Ovary (tissue), 9 donors: ENCODE results near the gene SP140. TPM values are rescaled to one million over a fixed set of nuclear protein-coding genes. Genes with fewer than 3 reads are reported as not detected.
"Not testable (repeated sequence)": the region's sequence is repeated elsewhere in the genome, so short reads cannot be mapped to it uniquely, and the experiment has no call there.

Experiments used
- DNase-seq, 5 donors: peaks; one replicate each; pipeline ENCODE4 v3.0.0-alpha.2; 2019 to 2020
- H3K27ac ChIP-seq, 2 donors: fragments of 200-600 bp; one replicate each; pipeline versions ENCODE4 v1.5.1 to v1.8.0; 2019 to 2022
- H3K27me3 ChIP-seq: fragments of 200-600 bp; one replicate; pipeline ENCODE4 v1.8.0; 2022
- H3K36me3 ChIP-seq: fragments of 200-600 bp; sonication (generic); one replicate; pipeline ENCODE4 v1.5.1; 2019
- H3K4me1 ChIP-seq: one replicate; pipeline ENCODE4 v1.8.1; 2013; ENCODE audit warnings: mild to moderate bottlenecking, moderate library complexity; ENCODE audit not compliant: insufficient read depth
- H3K4me3 ChIP-seq: fragments of 200-600 bp; sonication (generic); one replicate; pipeline ENCODE4 v1.5.1; 2017
- H3K9me3 ChIP-seq, 2 donors: fragments of 200-600 bp in 1 of 2; sonication (generic) in 1 of 2; one replicate each; pipeline versions ENCODE4 v1.5.1 to v1.8.1; 2013 to 2019; ENCODE audit warnings: mild to moderate bottlenecking in 1 of 2, moderate library complexity in 1 of 2
- CTCF ChIP-seq, 3 donors: fragments of 450-650 bp in 2 of 3; fragments of 200-600 bp in 1 of 3; IDR thresholded peaks; one replicate each; pipeline versions ENCODE4 v1.5.1 to v1.8.0; 2016 to 2022; ENCODE audit warnings: antibody characterized with exemption in 3 of 3, mild to moderate bottlenecking in 1 of 3
- EP300 ChIP-seq: sonication (generic); formaldehyde crosslinking; IDR thresholded peaks from one replicate; pipeline ENCODE4 v1.6.1; 2017; ENCODE audit warnings: antibody characterized with exemption
- POLR2A ChIP-seq: fragments of 450-650 bp; IDR thresholded peaks from one replicate; pipeline ENCODE4 v1.6.1; 2017; ENCODE audit warnings: antibody characterized with exemption, mild to moderate bottlenecking, moderate library complexity
- WGBS, 3 donors: extraction: QIAGEN DNeasy Blood & Tissue Kit in 1 of 3; methylation state at CpG; one replicate each; pipeline versions ENCODE4 v1.1.5 to v1.1.7; 2013 to 2017; 5-methylcytosine and 5-hydroxymethylcytosine counted together
- intact Hi-C, 4 donors: fragments of 100-400 bp; cut with DNase I; formaldehyde crosslinking; loops; one replicate each; pipeline versions ENCODE4 v1.11.0 to v1.15.1; 2022 to 2023
- polyA plus RNA-seq, 2 donors: library from polyadenylated mRNA; stranded (reverse); fragments of 200-250 nt in 1 of 2; fragments of 350-450 nt in 1 of 2; fragmentation: Illumina TruSeq in 1 of 2; extraction: RNeasy Lipid Tissue Mini Kit (QIAGEN cat#74804) in 1 of 2; gene quantifications; one replicate each; pipeline ENCODE4 v1.2.3, GENCODE V29; 2013 to 2014
- total RNA-seq, 7 donors: library from RNA; depleted of rRNA in 2 of 7; stranded (reverse); fragments of >200 nt in 2 of 7; fragmentation: NEBNext Ultra II Directional in 3 of 7; extraction: Animal tissue kit (Norgen Biotek cat#: 25700) in 3 of 7; gene quantifications; one replicate each; pipeline versions ENCODE4 v1.1.0 to v1.2.4, GENCODE V29; 2016 to 2023
- donor health status: DM: no; HTN: no; CAD: no; lungs with moderate emphysema.
- donor health status: DM: no; HTN: no; CAD: no.
- donor health status: Bipolar disorder and iron deficiency.
- donor health status: DM: yes; HTN: yes; CAD: no.
- donor health status: DM: no; HTN: no; CAD: no.
- donor health status: DM: yes; HTN: yes; CAD: no.

The SP140 gene
- total and polyA plus RNA-seq, 9 donors = 0.23 to 3.4 (median 1.0) TPM

GRCh38 chr2:230307485-230307884, 81.9 kb downstream of the SP140 start:
- intact Hi-C loops = no loop called here
- 85 to 93% (median 92%) methylated on average over 2 of the region's 2 CpGs for WGBS, 3 donors
- no peak for DNase-seq

GRCh38 chr2:230308402-230309000, 83.0 kb downstream of the SP140 start:
- no peak for TF ChIP-seq CTCF (IDR thresholded peaks at IDR 0.05)
- no peak for TF ChIP-seq EP300
- TF ChIP-seq POLR2A = no peak
- Histone ChIP-seq H3K36me3 (no peaks in the 10 kb centered on the region), H3K4me1 (no peaks in the 10 kb centered on the region), H3K27ac (no peak overlapping the region), H3K4me3 (no peak overlapping the region), H3K9me3 (no peaks in the 10 kb centered on the region), H3K27me3 (no peaks in the 10 kb centered on the region)
- intact Hi-C loops = no loop called here
- 87 to 91% (median 88%) methylated on average over 12 of the region's 12 CpGs for whole genome bisulfite sequencing, 3 donors
- no peak for DNase-seq

More at GRCh38 chr2:230307485-230307884, 81.9 kb downstream of the SP140 start:
- TF ChIP-seq CTCF (IDR thresholded peaks at IDR 0.05) (no peak), POLR2A (no peak), EP300 (no peak)
- H3K4me3 ChIP-seq = no peak overlapping the region
- H3K36me3 ChIP-seq = no peaks in the 10 kb centered on the region
- no peaks in the 10 kb centered on the region for H3K9me3 ChIP-seq
- no peaks in the 10 kb centered on the region for H3K27me3 ChIP-seq
- no peak overlapping the region for H3K27ac ChIP-seq
- H3K4me1 ChIP-seq = no peaks in the 10 kb centered on the region

GRCh38 chr2:230310792-230311191, 85.3 kb downstream of the SP140 start:
- DNase-seq, H3K36me3 ChIP-seq, H3K4me3 ChIP-seq, H3K27ac ChIP-seq, intact Hi-C loops, H3K4me1 ChIP-seq, H3K27me3 ChIP-seq, H3K9me3 ChIP-seq: not testable (repeated sequence)
- WGBS, 3 donors = 100% methylated on average over 1 of the region's 5 CpGs

- WGBS, 3 donors = 53 to 61% (median 59%) methylated on average over 1 of the region's 1 CpG
- H3K9me3 ChIP-seq, intact Hi-C loops, H3K4me1 ChIP-seq, H3K36me3 ChIP-seq, H3K27ac ChIP-seq, H3K4me3 ChIP-seq, H3K27me3 ChIP-seq, DNase-seq: not testable (repeated sequence)
Measured at GRCh38 chr2:230311634-230312033, 86.1 kb downstream of the SP140 start.

GRCh38 chr2:230312638-230313037, 87.1 kb downstream of the SP140 start:
- no peaks in the 10 kb centered on the region for H3K36me3 ChIP-seq
- no peaks in the 10 kb centered on the region for H3K27me3 ChIP-seq
- TF ChIP-seq POLR2A (no peak), CTCF (IDR thresholded peaks at IDR 0.05) (no peak), EP300 (no peak)
- H3K9me3 ChIP-seq = no peaks in the 10 kb centered on the region
- intact Hi-C loops = no loop called here
- no peak for DNase-seq
- H3K4me1 ChIP-seq = no peaks in the 10 kb centered on the region
- WGBS, 3 donors = 91 to 95% (median 92%) methylated on average over 2 of the region's 2 CpGs
- H3K27ac ChIP-seq = no peak overlapping the region
- no peak overlapping the region for H3K4me3 ChIP-seq
